Neural cell (in vitro differentiated cells): Measurements from ENCODE around the gene CLDN7. TPM values are rescaled to one million over a fixed set of nuclear protein-coding genes. Genes with fewer than 3 reads are reported as not detected.

ENCODE experiments used
- H2AFZ ChIP-seq: fragments of 200-600, 300-800 bp; sonication (generic), shearing (Covaris generic); 2 replicates; pipeline ENCODE4 v1.6.0; 2014; ENCODE audit warnings: low read depth, mild to moderate bottlenecking, antibody characterized with exemption, low read length, moderate library complexity
- H3F3A ChIP-seq: fragments of 200-600 bp; shearing (Covaris generic); 2 replicates; pipeline ENCODE4 v1.6.1; 2016; ENCODE audit warnings: mild to moderate bottlenecking, moderate library complexity, mixed read lengths, antibody characterized with exemption, low read length; ENCODE audit not compliant: insufficient read depth, poor library complexity, severe bottlenecking
- H3K27ac ChIP-seq: fragments of 200-600, 300-800 bp; sonication (generic), shearing (Covaris generic); 2 replicates; pipeline ENCODE4 v1.5.1; 2014; ENCODE audit warnings: mild to moderate bottlenecking, low read length, moderate library complexity
- H3K27me3 ChIP-seq: fragments of 300-800, 200-600 bp; sonication (generic), shearing (Covaris generic); 2 replicates; pipeline ENCODE4 v1.6.0; 2014; ENCODE audit warnings: mild to moderate bottlenecking, low read depth, low read length, moderate library complexity; ENCODE audit not compliant: insufficient read depth
- H3K36me3 ChIP-seq: fragments of 300-800, 200-600 bp; sonication (generic), shearing (Covaris generic); 2 replicates; pipeline ENCODE4 v1.5.1; 2014; ENCODE audit warnings: mild to moderate bottlenecking, antibody characterized with exemption, low read length, moderate library complexity; ENCODE audit not compliant: insufficient read depth
- H3K4me2 ChIP-seq: fragments of 300-800, 200-600 bp; sonication (generic), shearing (Covaris generic); 2 replicates; pipeline ENCODE4 v1.6.0; 2014; ENCODE audit warnings: mild to moderate bottlenecking, low read length
- H3K4me3 ChIP-seq: fragments of 300-800, 200-600 bp; sonication (generic), shearing (Covaris generic); 2 replicates; pipeline ENCODE4 v1.5.1; 2014; ENCODE audit warnings: mild to moderate bottlenecking, low read length, moderate library complexity
- H3K79me2 ChIP-seq: fragments of 200-600 bp; shearing (Covaris generic); replicated peaks from 2 replicates; pipeline ENCODE4 v1.6.0; 2014; ENCODE audit warnings: mild to moderate bottlenecking, low read length, moderate library complexity; ENCODE audit not compliant: insufficient read depth
- H3K9ac ChIP-seq: fragments of 300-800, 200-600 bp; sonication (generic), shearing (Covaris generic); 2 replicates; pipeline ENCODE4 v1.6.1; 2016; ENCODE audit warnings: mild to moderate bottlenecking, low read length, mixed read lengths
- H3K9me2 ChIP-seq: fragments of 200-600 bp; shearing (Covaris generic); 2 replicates; pipeline ENCODE4 v1.6.1; 2016; ENCODE audit warnings: mild to moderate bottlenecking, low read length, mixed read lengths; ENCODE audit not compliant: insufficient read depth
- H3K9me3 ChIP-seq: fragments of 200-600, 300-800 bp; sonication (generic), shearing (Covaris generic); 2 replicates; pipeline ENCODE4 v1.6.1; 2016; ENCODE audit warnings: mild to moderate bottlenecking, mixed run types, low read length, moderate library complexity, mixed read lengths
- H4K20me1 ChIP-seq: fragments of 200-600 bp; shearing (Covaris generic); 2 replicates; pipeline ENCODE4 v1.6.1; 2016; ENCODE audit warnings: mild to moderate bottlenecking, mixed run types; ENCODE audit not compliant: insufficient read depth
- CTCF ChIP-seq: fragments of 450-650 bp; IDR thresholded peaks from 2 replicates; pipeline ENCODE4 v1.5.1; 2014; ENCODE audit warnings: antibody characterized with exemption, mild to moderate bottlenecking, moderate library complexity; ENCODE audit not compliant: poor library complexity, severe bottlenecking
- EP300 ChIP-seq: fragments of 450-650 bp; conservative IDR thresholded peaks from 2 replicates; pipeline ENCODE4 v1.6.1; 2014; ENCODE audit warnings: antibody characterized with exemption, mild to moderate bottlenecking, moderate library complexity; ENCODE audit not compliant: poor library complexity, severe bottlenecking
- EZH2 ChIP-seq: fragments of 200-600, 300-800 bp; shearing (Covaris generic), sonication (generic); IDR thresholded peaks from 2 replicates; pipeline ENCODE4 v1.6.1; 2014; ENCODE audit warnings: antibody characterized with exemption, low read length, borderline replicate concordance, mild to moderate bottlenecking; ENCODE audit not compliant: insufficient read depth, poor library complexity, severe bottlenecking
- MXI1 ChIP-seq: fragments of 450-650 bp; conservative IDR thresholded peaks from 2 replicates; pipeline ENCODE4 v1.6.1; 2014; ENCODE audit warnings: antibody characterized with exemption, mild to moderate bottlenecking; ENCODE audit not compliant: poor library complexity, severe bottlenecking
- POLR2AphosphoS5 ChIP-seq: IDR thresholded peaks from 2 replicates; pipeline ENCODE4 v1.6.1; 2012
- RAD21 ChIP-seq: fragments of 450-650 bp; conservative IDR thresholded peaks from 2 replicates; pipeline ENCODE4 v1.6.1; 2014; ENCODE audit warnings: antibody characterized with exemption, mild to moderate bottlenecking, moderate library complexity
- REST ChIP-seq: IDR thresholded peaks from 2 replicates; pipeline ENCODE4 v1.6.1; 2012; ENCODE audit warnings: borderline replicate concordance
- SMC3 ChIP-seq: fragments of 450-650 bp; conservative IDR thresholded peaks from 2 replicates; pipeline ENCODE4 v1.6.1; 2014; ENCODE audit warnings: antibody characterized with exemption, mild to moderate bottlenecking, moderate library complexity; ENCODE audit not compliant: poor library complexity
- TAF1 ChIP-seq: IDR thresholded peaks from 2 replicates; pipeline ENCODE4 v1.6.1; 2012; ENCODE audit warnings: low read depth
- polyA plus RNA-seq: library from polyadenylated mRNA; depleted of rRNA; stranded (reverse); fragments of >200 nt; gene quantifications from 2 replicates; pipeline ENCODE4 v1.2.3, GENCODE V29; 2014

Gene CLDN7
- polyA plus RNA-seq, 1 donor from 2014 or later = 0.27 TPM

- Histone ChIP-seq H3K9me3 (no peaks in the 10 kb centered on the region), H3K79me2 (no peaks in the 10 kb centered on the region), H4K20me1 (no peaks in the 10 kb centered on the region), H3K9ac (no peak overlapping the region), H2AFZ (no peak overlapping the region), H3K4me3 (no peak overlapping the region), H3K4me2 (no peak overlapping the region), H3K27me3 (peaks cover 60% of the 10 kb centered on the region), H3K9me2 (no peaks in the 10 kb centered on the region), H3K36me3 (peaks cover 4% of the 10 kb centered on the region), H3K27ac (no peak overlapping the region), H3F3A (no peaks in the 10 kb centered on the region)
- TF ChIP-seq CTCF = no peak
- TF ChIP-seq RAD21 = no peak
- no peak for TF ChIP-seq SMC3
- no peak for TF ChIP-seq EP300
- TF ChIP-seq EZH2 = no peak
- TF ChIP-seq REST = no peak
- no peak for TF ChIP-seq TAF1
- TF ChIP-seq POLR2AphosphoS5 = no peak
- no peak for TF ChIP-seq MXI1
These were observed 1.5 kb upstream of the CLDN7 start for GRCh38 chr17:7263801-7264078.

- Histone ChIP-seq H3K27ac (no peak overlapping the region), H3K4me3 (peak overlapping the region; percentile 43), H3K27me3 (peaks cover 60% of the 10 kb centered on the region), H4K20me1 (no peaks in the 10 kb centered on the region), H2AFZ (no peak overlapping the region), H3K36me3 (peaks cover 4% of the 10 kb centered on the region), H3K9ac (no peak overlapping the region), H3K4me2 (no peak overlapping the region), H3F3A (no peaks in the 10 kb centered on the region), H3K79me2 (no peaks in the 10 kb centered on the region), H3K9me3 (no peaks in the 10 kb centered on the region), H3K9me2 (no peaks in the 10 kb centered on the region)
- TF ChIP-seq REST (no peak), RAD21 (no peak), MXI1 (no peak), TAF1 (no peak), POLR2AphosphoS5 (no peak)
These were observed 890 bp upstream of the CLDN7 start for GRCh38 chr17:7262935-7263800.
